A673 (cell line): ENCODE data around the gene RORC.

Experiments used
- CTCF ChIP-seq: fragments of 300-800, 200-600 bp; sonication (generic); conservative IDR thresholded peaks from 2 replicates; pipeline ENCODE4 v1.5.1; 2017; ENCODE audit warnings: low read depth, mild to moderate bottlenecking, antibody characterized with exemption, low read length, moderate library complexity, mixed read lengths
- EZH2 ChIP-seq: fragments of 200-600 bp; sonication (generic); IDR thresholded peaks from 2 replicates; pipeline ENCODE4 v1.6.1; 2017; ENCODE audit warnings: borderline replicate concordance, low read depth, mild to moderate bottlenecking, mixed read lengths, antibody characterized with exemption, low read length; ENCODE audit not compliant: poor library complexity, severe bottlenecking

GRCh38 chr1:151864411-151864810 lies 32.8 kb upstream of the RORC start:
- TF ChIP-seq CTCF (no peak), EZH2 (no peak)
